Ecto neural progenitor cell (in vitro differentiated cells): ENCODE measurements around the gene ANO9.
A peak's percentile ranks its signal among the peaks of the same experiment; 100 is the strongest.
"Not testable (repeated sequence)": the region's sequence is repeated elsewhere in the genome, so short reads cannot be mapped to it uniquely, and the experiment has no call there.

Source experiments
- DNase-seq: peaks from one replicate; pipeline ENCODE4 v3.0.0-alpha.2; 2018; ENCODE audit warnings: low spot score

The ANO9 gene

DNA sequence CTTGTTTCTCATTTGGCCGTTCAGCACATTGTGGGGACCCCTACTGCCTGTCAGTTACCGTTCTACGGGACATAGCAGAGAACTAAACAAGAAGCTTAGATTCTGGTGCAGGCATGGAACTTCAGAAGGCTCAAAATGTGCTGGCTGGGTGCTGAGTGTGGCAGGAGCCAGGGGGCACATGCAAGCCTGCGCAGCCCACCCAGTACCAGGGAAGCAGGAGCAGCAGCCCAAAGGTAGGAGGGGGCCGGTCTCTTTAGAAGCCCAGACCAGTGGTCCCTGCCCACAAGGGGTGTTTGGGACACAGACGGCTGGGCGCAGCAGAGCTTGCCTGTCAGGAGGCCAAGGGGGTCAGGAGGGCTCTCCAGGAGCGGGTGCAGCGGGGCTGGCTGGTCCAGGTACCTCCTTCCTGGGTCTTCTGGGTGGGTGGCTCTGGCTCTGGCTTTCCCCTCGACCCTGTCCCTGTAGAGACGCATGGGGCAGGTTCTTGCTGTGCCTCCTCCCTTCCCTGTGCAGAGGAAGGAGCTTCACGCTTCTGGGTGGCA lies 10.5 kb upstream of the ANO9 start:
- no peak for DNase-seq

- DNase-seq, result no peak
These were observed 9.9 kb upstream of the ANO9 start for GRCh38 chr11:451738-452137.

- DNase-seq, result peak; percentile 80
These were observed 9.1 kb upstream of the ANO9 start for GRCh38 chr11:450809-451451.

DNA sequence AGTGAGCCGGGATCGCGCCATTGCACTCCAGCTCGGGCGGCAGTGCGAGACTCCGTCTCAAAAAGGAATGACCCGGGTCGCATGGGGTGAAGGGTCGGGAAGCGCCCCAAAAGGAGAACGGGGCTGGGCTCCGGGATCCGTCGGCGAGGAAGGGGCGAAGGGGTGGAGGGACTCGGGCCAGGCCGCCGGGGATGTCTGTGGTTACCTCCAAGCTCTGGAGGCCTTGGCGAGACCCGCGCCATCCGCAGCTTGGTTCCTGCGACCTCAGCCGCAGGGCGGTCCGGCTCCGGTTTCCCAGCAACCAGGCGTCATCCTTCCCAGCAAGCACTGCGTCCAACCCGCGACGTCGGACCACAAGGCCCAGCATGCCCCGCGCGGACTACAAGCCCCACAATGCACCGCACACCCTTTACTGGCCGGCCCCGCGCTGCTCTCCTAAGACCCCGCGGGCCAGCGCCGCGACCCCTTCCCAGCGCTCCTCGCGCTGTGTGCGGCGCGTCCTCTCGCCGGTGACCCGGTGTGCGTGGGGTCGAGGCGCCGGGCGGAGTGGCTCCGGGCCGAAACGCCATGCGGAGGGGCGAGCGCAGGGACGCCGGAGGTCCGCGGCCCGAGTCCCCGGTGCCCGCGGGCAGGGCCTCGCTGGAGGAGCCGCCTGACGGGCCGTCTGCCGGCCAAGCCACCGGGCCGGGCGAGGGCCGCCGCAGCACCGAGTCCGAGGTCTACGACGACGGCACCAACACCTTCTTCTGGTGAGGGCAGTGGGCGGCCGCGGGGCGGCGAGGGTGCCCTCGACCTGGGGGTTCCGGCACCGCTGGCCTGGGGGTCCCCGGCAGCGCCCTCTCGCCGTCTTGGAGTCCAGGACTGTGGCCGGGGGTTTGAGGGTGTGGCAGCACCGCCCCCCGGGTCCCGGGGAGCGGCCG lies 8.3 kb upstream of the ANO9 start, which contains the start of gene PTDSS2:
Gene PTDSS2, plus strand, starts transcription at position 391 of the 920 bp plus-strand sequence. Its CDS starts 177 bp downstream, at position 568.
- peak; percentile 98 for DNase-seq

GRCh38 chr11:447923-448731 lies 6.3 kb upstream of the ANO9 start:
- DNase-seq, result peak; percentile 95

GRCh38 chr11:446891-447290 lies 5.1 kb upstream of the ANO9 start:
- DNase-seq, result no peak

DNA sequence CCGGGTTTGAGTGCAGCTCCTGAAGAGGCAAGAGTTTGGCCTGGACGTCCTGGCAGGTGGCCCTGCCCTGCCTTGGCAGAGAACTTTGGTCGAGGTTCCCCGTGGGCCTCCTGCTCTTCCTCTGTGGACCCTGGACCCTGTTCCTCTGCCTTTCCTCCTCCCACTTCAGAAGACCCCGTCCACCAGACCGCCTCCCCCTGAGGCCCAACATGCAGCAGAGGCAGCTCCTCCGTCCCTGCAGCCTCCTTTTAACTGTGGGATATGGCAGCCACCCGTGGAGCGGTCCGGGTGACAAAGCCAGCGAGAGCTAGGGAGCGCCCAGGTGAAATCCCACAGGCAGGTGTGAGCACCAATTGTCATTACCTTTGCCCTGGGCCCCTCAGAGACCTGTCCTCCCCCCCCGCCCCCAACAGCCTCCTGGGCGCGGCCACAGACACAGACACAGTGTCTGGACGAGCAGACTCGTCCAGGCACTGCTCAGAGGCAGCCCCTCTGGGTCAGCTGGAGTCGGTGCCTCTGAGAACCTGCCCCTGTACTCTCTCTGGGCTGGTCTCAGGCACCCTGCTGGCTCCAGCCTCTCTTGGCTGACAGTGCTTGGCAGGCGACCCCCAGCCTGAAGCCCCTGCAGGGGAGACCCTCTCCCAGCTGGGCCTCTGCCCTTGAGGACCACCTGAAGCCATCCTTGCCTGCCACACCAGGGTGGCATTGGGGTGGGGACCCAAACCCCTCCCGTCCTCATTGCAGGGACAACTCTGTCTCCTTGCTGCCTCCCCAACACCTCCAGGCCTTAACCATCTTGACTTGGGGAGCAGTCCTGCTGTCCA lies 4.2 kb upstream of the ANO9 start:
- DNase-seq, result no peak

DNA sequence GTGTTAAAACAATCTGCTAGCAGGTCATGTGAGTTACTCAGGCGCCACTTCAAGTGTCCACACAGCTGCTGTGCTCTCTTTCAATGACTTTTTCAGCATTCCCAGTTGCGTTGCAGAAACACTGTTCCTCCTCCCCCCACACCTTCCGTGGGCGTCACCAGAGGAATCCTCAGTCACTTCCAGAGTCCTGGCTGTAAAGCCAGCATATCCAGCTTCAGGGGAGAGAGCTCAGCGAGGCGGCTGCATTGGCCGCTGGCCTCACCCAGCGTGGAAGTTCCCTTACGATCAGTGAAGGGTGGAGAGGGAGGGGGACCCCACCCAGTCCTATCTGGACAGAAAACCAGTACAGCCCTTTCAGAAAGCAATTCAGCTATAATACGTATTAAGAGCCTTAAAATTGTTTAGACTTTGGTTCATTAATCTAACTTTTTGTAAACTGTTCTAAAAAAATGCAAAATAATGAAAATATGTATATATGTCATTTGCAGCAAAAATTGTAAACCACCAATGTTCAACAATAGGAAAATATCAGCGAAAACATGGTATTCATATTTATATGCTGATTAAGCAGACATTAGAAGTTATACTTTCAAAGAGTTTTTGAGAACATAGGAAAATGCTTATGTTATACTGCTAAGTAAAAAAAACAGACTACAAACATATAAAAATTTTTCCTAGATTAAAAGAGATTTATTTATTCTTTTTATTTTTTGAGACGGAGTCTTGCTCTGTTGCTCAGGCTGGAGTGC lies 2.8 kb upstream of the ANO9 start:
- no peak for DNase-seq

GRCh38 chr11:443542-444199 lies 1.9 kb upstream of the ANO9 start:
- DNase-seq, result no peak

DNA sequence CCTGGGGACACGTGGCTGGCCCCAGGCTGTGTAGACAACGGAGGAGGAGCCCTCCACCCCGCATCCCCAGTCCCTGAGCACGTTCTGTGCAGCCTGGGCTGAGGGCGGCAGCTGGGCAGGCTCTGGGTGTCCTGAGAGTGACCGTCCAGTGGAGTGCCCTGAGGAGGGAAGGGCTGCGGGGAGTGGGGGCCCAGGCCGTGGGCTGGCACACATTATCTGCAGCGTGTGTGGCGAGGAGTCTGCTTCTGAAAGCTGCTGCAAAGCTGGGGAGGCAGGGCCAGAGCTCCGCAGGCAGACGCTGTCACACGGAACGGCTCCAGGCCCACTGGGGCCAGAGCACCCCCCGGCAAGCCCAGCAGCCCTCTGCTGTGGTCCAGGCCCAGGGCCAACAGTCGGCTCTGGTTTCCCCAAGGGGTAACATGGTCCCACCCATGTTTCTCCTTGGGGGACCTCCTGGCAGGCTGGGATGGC lies 835 bp upstream of the ANO9 start:
- no peak for DNase-seq

DNA sequence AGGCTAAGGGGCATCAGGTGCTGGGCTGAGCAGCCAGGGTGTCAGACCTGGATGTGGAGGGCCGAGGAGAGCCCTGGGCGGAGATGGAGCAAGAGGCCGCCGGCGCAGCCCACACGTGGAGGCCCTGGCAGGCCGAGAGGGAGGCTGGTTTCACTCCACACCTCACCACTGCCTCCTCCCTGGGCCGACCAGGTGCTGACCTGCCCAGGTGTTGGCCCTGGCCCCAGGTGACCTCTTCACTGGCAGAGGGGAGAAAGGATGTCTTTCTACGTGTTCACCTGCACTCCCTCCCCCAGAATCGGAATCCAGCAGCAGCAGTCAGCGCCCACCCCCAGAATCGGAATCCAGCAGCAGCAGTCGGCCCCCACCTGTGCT lies 781 bp downstream of the ANO9 start:
- DNase-seq, result no peak

- DNase-seq, result no peak
These were observed 1.5 kb downstream of the ANO9 start for GRCh38 chr11:440065-441042.

GRCh38 chr11:439315-440064 lies 2.3 kb downstream of the ANO9 start:
- DNase-seq, result no peak

DNA sequence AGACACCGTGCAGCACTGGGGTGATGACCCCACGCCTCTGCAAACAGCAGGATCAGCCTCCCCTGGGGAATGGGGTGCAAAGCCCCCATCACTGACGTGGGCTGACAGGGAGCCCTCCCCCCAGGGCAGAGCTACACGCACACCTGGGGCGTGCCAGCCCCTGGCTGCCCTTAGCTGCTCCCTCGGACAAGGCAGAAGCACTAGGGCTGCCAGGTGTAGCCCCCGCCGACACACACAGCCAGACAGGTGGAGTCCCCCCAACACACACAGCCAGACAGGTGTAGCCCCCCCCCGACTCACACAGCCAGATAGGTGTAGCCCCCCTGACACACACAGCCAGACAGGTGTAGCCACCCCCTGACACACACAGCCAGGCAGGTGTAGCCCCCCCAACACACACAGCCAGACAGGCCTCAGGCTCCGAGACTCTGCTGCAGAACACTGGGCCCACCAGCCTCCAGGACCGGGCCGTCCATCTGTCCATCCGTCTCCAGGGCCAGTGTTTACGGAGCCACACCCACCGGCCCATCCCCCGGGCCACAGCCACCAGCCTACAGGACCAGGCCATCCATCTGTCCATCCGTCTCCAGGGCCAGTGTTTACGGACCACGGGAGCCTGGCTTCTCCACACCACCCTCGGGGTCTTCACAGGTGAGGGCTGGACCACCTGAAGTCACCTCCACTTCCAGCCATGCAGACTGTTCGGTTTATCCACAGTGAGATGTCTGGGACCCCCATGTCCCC lies 3.5 kb downstream of the ANO9 start:
- DNase-seq, result no peak

- no peak for DNase-seq
These were observed 4.5 kb downstream of the ANO9 start for GRCh38 chr11:437228-437870.

- DNase-seq, result not testable (repeated sequence)
These were observed 6.6 kb downstream of the ANO9 start for GRCh38 chr11:434999-435740.
